NCI-H748 (cell line): ENCODE measurements around the gene DNTT.

Experiments used
- DNase-seq: peaks from one replicate; lab custom pipeline; 2025; ENCODE audit not compliant: unreplicated experiment; lab: John Stamatoyannopoulos, UW

Gene DNTT

DNA sequence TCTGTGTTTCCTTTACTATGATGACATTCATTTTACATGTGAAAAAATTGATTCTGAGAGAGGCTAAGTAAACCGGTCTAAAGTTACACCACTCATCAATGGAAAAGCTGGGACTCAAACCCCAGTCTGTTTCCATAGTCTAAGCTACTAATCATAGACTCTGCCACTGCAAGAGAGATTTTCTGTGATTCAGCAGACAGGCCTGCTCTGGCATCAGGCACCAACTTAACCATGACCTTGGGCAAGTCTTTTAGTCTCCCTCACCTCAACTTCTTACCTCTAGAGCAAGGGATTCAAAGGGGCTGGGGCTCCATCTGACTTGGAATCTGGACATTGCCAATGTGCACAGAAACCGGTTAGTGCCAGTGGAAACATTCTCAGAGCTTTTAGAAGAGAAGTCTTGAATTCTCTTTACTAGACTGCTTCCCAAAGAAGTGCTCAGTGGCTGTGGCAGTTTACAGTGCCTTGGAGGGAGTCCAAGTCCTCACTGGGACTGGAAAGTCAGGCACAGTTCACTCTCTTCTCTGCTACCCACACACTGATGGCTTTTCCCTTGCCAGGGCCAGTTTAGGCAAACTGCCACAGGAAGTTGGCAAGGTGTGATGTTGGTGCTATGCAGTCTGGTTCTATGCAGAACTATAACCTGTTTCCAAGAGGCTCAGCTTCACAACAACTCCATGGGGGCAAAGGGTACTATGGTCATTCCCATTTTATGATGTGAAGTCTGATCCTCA lies 28.4 kb upstream of the DNTT start:
- no peak for DNase-seq

DNA sequence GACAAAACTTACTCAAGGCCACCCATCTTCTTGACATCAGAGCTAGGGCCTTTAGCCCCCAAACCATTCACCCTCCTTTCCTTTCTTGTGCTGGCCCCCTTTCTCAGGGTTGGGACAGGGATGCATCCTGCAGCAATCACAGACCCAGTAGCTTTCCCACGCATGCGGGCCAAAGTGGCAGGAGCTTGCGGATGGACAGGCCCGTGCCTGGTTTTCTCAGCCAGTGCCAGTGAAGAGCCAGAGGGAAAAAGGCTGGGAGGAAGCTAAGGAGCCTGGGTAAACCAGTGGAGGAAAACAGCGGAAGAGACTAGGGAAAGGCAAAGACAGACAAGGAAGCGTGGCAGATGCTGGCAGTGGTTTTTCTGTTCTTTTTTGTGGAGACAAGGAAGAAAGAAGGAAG lies 27.8 kb upstream of the DNTT start:
- no peak for DNase-seq

DNA sequence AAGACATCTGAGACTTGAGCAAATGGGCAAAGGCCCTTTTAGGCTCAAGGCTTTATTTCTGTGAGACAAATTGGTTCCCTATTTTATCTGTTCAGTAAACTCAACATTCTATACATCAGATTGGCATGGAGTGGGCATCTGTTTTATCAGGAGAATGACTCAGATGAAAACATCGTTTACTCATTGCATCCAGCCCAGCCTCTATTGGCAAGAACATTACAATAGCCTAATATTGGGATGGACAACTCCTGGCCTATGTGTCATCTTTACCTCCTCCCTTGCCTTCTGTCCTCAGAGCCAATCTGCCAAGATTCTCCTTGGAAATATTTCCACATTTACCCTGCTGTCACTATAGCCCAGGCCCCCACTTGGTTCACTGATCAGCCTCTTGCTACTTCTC lies 27.4 kb upstream of the DNTT start:
- no peak for DNase-seq

DNA sequence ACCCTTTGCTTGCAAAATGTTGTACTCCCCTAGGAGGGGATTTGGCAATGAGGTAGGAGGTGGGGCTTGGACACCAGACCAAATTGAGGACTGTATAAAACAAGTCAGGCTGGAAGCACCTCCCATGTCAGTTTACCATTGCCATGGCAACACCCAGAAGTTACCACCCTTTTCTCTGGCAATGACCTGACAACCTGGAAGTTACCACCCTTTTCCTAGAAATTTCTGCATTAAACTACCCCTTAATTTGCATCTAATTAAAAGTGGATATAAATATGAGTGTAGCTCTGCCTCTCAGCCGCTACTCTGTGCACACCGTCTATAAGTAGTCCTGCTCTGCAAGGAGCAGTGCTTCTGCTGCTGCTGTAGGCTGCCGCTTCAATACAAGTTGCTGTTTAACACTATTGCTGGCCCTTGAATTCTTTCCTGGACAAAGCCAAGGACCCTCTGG lies 25.0 kb upstream of the DNTT start:
- peak; percentile 3 for DNase-seq

DNA sequence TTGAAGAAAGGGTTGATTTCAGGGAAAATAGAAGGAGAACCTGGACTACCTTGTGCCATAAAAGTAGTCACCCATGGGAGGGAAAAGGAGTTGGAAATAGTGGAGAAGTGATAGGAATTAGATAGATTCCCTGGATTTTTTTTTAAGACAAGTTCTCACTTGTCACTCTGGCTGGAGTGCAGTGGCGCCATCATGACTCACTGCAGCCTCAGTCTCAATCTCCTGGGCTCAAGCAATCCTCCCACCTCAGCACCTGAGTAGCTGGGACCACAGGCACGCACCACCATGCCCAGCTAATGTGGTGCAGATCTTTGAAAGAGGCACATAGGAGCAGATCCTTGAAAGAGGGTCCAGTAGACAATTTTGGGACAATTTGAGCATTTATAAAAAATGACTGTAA lies 23.4 kb upstream of the DNTT start:
- no peak for DNase-seq

DNA sequence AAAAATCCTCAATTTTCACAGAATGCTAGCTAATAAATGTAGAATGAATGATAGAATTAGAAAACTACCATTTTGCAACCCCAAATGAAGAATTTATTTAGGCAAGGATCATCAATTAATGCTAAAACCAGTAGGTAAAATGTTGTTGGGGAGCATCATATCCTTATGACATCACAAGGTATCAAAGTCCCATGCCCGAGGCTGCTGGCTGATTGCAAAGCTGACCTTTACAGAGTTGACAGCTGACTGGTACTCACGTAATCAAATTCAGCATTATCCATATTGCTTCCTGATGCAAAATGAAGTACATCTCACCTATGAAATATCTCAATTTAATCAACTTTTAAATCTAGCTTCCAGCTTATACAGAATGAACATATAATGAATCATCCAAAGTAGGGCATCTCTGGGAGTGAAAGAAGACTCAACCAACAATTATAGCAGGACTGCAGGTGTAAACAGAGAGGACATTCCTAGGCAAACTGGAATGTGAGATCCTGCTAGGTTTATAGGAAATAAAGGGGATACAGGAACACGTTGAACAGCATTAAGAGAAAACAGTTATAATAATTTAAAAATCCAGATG lies 22.7 kb upstream of the DNTT start:
- DNase-seq, result no peak

DNA sequence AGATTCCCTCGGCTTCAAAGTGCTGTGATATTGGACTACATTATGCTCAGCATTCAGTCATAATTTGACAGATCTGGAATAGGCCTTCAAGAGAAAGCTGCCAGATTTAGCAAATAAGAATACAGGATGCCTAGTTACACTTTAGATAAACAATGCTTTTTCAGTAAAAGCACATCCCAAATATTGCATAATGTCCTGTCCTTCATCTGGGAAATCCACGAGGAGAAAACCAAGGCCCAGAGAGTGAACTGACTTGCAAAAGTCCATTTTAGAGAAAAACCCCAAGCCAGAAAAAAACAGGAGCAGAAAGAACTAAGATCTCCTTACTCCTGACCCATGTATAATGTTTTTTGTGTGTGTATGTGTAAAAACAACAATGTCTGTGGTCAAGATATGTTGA lies 20.9 kb upstream of the DNTT start:
- no peak for DNase-seq

DNA sequence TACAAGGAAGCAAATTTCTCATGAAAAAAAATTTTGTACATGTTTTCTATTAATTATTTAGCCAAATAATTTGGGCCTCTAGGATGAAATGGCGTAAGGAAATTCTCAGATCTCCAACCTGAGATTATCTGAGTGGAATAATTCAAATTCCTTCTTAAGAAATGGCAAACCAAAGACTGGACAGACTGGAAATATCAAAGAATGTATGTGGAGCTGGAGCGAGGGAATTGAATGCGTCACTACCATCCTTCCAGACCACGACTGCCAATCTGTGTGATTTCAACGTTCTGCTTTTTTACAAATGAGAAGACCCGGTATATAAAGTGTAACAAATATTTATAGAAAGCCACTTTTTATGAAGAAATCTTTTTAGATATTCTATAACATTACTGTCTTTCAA lies 20.5 kb upstream of the DNTT start:
- DNase-seq, result no peak

DNA sequence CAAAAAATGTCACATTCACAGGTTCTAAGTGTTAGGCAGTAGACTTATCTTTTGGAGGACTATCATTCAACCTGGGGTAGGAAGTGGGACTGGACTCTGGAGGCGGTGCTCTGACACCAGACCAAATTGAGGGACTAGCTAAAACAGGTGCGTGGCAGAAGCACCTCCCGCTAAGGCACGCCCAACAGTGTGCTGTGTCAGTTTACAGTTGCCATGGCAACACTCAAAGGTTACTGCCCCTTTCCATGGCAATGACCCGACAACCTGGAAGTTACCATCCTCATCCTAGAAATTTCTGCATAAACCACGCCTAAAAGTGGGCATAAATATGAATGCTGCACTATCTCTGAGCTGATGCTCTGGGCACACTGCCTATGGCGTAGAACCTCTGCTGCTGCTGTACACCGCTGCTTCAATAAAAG lies 18.9 kb upstream of the DNTT start:
- peak; percentile 55 for DNase-seq

DNA sequence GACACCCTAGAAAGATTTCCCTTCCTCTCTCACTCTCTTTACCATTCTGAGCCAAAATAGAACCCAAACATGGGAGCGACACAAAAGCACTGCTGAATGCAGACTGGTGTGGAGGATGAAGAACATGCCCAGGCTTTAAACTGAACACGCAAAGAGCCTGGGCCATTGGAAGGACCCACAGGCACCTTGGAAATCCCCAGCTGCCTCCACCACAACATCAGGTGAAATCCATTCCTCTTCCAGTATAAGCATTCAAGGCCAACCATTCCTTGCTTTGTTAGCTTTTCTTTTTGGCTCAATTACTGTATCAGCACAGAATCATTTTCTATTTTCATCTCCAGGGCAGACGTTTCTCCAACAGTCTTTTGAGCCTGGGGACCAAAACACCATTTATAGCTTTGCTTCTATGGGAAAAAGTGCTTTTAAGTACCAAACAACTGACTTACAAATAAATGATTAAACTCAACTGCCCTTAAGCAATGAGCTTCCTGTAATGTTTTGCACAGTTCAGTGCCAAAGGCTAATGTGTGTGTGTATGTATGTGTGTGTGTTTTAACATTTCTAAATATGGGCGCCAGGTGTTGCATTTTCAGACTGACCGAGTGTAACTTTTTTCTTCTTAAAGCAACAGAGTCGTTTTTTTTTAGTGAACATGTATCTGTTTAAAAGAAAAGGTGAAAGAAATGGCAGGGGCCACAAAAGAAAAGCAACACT lies 16.7 kb upstream of the DNTT start:
- peak; percentile 60 for DNase-seq

DNA sequence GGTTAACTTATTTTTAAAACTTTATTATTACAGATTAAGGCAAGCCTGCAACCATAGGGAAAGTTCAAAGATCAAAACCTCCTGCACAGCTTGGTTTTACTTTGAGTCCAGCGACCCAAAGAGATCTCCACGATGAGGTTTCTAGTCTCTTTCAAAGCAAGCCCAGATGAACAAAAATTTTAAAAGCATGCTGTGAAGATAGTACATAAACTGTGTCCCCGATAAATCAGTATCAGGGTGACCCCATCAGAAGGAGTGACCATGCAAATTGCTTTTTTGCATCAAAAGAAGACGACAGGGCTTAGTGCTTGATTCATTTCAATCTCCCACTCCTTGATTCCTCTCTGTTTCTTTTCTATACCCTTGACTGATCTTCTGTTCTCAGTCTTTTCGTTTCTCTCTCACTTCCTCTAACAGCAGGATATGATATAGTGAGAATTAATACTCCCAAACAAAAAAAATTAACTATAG lies 16.0 kb upstream of the DNTT start:
- no peak for DNase-seq

DNA sequence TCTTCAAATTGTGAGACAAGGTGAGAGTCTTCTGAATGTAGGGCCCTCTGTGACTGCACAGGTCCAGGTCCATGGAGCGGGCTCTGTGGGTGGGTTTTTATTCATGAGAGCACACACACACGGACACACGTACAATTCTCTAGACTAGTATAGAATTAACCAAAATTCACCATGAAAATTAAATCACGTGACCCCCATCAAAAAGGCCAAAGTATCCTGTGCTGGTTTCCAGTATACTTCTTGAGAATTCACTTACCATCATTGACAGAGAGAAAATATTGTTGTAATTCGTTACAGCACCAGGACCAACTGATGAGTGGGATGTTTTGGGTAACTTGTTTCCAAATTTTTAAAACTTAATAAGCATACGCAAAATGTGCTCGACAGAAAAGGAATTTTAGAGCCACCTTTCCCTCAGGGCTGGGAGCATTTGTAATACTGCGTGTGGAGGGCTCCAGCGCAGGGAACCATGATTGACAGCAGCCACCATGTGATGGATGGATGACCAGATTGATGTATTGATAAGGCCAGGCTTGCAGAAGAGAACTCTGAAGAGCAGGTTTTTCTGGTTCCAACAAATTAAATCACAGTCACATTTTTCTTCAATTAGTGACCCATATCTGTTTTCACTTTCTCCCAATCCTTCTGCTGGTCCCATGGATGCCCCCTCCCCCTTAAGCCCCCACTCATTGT lies 14.9 kb upstream of the DNTT start:
- DNase-seq, result peak; percentile 1

DNA sequence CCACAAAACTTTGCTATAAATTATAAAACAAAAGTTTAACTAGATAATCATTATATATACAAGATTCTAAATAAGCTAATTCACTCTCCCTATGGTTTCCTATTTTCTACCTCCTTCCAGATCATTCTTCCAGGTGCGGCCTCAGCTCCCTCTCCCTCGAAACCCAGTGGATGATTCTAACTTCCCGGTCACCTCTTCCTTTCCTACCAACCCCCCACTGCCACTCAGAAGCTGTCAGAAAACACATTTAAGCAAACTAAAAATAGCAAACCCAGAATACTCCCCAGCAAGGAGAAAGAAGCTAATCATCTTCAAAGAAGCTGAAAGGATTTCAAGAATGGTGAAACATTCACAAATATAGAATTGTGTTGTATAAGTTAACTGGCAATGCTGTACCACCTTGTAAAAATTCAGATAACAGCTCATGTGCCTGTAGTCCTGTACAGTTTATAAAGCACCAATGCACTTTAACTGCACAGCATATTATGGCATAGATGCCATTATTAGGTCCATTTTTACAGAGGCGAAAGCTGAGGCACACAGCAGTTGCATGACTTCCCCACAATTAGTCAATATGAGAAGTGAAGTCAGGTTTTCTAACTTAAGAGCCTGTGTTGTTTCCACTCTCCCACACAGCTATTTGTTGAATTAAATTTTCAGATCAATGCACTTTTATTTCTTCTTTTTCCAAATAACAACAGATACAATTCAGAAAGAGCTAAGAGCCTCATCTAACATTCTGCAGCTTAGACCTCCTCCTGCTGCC lies 13.7 kb upstream of the DNTT start:
- no peak for DNase-seq

DNA sequence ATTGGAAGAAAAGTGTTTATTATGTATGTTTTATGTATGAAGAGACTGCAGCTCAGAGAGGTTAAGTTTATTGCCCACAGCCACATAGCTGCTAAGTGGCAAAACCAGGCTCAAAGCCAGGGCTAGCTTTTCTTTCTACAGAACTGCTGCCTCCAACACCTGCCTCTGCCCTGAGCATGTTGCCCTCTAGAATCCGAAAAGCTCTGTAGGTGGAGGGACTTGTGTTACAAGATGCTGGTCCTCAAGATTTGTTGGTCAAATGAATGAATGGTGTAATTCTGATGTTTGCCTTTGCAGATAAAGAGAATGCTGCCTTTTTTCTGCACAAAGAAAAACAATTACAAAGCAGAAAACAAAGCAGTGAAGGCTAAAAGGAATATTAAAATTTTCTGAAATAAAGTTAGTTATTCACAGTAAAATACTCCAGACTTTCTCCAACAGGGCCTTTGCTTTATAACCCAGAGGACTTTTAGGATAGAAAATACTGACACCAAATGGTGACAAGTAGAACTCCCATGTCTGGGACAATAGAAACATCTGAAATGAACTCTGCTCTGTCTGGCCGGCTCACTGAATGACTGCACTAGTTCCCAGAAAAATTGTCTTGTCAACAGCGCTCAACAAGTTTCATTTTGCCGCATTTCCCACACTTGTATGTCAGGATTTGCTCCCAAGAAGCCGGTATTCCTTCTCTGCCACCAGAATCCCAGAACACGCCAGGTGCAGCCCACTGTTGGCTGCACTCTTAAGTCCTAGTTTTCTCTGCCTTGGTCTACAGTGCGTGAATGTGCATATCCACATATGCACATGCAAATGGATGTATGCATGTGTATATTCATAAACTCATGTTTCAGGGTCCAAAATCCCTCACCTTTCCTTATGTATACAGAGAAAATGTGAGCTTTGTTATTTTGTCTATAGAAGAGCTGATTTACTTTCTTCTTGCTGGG lies 11.0 kb upstream of the DNTT start:
- DNase-seq, result peak; percentile 52

DNA sequence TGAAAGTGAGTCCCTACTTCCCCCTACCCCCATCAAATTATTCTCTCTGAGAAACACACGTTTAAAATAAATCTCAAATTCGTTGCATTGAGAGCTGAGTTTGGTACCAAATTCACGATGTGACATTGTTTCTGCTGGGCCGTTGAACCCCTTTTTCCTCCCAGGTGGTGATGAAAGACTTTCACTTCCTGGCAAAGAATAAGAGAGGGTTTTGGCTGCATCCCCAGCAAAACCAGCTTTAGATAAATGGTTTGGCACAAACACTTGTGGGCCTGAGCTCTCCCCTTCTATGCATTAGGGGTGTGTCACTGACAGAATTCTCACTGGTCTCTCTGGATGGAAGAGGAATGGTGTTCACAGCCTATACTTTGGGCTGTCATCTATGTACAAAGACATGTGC lies 8.8 kb upstream of the DNTT start:
- no peak for DNase-seq

DNA sequence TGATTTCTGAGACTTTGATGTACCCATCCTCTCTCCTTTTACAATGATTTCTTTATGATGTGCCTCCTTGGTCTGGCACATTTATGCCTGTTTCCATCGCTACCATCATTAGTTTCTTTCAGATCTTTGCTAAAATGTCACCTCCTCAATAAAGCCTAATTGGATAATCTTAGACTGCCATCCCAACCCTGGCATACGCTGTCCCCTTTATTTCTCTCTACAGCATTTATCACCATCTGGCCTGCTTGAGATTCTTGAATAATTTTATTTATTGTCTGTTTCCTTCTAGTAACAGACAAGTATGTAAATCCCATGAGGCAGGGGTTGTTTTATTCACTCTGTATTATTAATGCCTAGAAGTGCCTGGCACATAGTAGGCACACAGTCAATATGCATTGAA lies 6.7 kb upstream of the DNTT start:
- DNase-seq, result no peak

DNA sequence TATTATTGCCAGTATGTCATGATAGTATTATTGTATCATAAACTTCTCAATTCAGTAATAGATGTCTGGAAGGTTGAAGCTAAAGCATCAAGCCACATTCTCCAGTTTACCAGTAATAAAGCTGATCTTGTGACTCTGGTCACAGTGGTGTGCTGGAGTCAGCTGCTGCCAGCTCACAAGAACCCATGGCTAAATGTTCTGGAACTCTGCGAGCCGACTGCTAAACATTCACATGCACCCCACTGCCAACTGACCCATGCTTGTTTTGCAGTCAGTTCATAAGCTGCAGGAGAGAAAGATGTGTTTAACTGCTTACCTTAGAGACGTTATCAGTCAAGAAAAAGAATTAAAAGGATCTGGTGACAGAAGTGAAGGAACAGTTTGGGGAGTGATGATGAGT lies 5.9 kb upstream of the DNTT start:
- no peak for DNase-seq

DNA sequence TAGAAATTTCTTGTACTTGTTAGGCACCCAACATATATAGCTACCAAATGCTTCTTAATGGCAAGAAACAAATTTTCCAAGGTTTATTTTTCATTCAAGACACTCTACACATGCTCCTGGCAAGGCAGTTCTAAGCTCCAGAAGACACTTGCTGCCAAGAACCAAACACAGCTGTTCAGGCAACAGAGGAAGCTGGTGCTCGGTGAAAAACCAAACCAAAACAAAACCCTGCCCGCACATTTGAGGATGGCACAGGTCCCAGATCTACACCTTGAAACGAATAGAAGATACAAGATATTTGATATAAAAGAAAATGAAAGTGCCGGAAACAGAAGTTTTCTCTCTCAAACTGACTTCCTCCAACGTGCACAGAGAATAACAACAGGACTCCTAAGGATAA lies 4.9 kb upstream of the DNTT start:
- DNase-seq, result no peak

DNA sequence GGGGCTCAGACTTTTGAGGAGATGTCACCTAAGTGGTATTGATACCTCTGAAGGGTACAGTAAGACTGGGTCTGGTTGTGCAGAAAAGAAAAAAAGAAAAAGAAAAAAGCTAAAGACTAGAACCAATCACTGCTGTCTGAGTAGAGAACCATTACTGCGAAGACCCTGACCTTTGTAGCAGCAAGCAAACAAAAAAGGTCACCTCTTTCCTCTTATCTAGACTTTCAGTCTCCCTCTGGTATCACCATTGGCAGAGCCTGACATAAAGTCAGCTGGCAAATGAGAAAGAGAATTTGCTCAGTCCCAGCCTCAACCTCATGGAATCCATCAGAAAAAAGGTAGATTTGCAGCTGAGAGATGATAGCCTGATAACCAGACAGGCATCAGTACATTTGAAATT lies 2.6 kb upstream of the DNTT start:
- DNase-seq, result peak; percentile 1

DNA sequence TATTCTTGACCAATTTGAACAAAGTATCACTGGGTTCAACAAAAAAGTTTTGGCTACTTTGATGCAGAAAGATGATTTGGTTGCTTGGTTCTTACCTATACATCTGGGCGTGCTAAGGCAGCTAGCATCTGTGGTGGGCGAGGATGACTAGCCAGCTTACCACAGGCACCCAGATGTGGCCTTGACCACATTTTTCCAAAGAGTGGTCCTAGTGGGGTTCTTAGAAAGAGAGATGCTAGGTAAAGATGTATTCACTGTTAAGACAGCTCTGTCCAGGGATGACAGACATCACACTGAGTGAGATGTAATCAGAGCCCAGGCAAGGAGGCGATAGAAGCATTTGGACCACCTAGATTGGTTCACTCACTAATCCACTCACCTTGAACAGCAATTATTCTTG lies 785 bp downstream of the DNTT start:
- no peak for DNase-seq
